ENCODE measurements around the gene LRFN3. TPM values are rescaled to one million over a fixed set of nuclear protein-coding genes. Genes with fewer than 3 reads are reported as not detected.

Gene LRFN3
- total RNA-seq, 1 experiment from 2014 or later = 20.6 TPM

DNA sequence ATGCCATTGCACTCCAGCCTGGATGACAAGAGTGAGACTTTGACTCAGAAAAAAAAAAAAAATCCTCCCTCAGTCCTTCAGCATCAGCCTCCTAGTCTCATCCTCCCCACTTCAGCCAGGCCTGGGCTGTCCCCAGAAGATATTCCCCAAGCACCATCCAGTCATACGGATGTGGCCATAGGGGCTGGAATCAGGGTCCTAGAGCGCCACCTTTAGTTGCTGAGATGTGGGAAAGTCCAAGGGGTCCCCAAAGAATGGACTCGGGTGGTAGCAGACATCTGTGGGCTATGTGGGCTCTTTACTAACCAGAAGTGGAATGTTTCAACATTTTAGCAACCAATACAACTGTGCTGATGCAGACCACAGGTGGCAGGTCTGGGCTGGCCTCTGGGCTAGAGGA, 25.0 kb upstream of the LRFN3 start:
- H3K36me3 Mint-ChIP-seq = no peaks in the 10 kb centered on the region
- no peaks in the 10 kb centered on the region for H3K9me3 Mint-ChIP-seq
- H3K27ac Mint-ChIP-seq = no peak overlapping the region
- TF ChIP-seq ZNF138 (CRISPR knock-in tag; conservative IDR thresholded peaks at IDR 0.05) (no peak), CTCF (IDR thresholded peaks at IDR 0.05) (0 out of 2 replicates have a peak, but pooled peaks have one; percentile 14)
- POLR2A ChIA-PET = no interaction called here
- ATAC-seq (peak; percentile 76), DNase-seq (ENCODE audit: low spot score) (peak; percentile 54)
- CTCF ChIA-PET = interaction anchor here (0.7 to 1.3 kb wide), 2 partner anchors 20 to 99 kb away, joined by 3 to 4 read pairs; no protein-coding TSS in a partner anchor
- H3K27me3 Mint-ChIP-seq (ENCODE audit: low read depth) = peaks cover 2% of the 10 kb centered on the region; the same call in 1 of the 2 replicates
- peaks cover 17% of the 10 kb centered on the region for H3K4me1 Mint-ChIP-seq
- H3K4me3 Mint-ChIP-seq = no peak overlapping the region

DNA sequence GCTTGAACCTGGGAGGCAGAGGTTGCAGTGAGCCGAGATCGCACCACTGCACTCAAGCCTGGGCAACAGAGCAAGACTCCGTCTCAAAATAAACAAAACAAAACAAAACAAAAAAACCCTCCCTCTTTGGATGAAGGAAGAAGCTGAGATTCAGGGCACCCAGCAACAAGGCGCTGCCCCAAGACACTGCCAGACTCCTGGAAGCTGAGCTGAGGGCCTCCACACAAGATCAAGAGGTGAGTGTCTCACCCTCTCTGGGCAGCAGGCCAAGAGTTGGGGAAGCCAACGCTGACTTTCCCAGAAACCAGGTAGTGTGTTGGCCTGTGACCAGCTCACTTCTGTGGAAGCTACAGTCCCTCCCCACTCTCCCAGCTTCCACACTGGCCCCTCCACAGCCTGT, 24.4 kb upstream of the LRFN3 start:
- no peaks in the 10 kb centered on the region for H3K9me3 Mint-ChIP-seq
- ATAC-seq (no peak), DNase-seq (ENCODE audit: low spot score) (no peak)
- H3K4me1 Mint-ChIP-seq = peaks cover 17% of the 10 kb centered on the region
- TF ChIP-seq MLX (CRISPR knock-in tag; IDR thresholded peaks at IDR 0.05) = no peak
- no peak for TF ChIP-seq NR1H2 (CRISPR knock-in tag; IDR thresholded peaks at IDR 0.05)
- H3K27ac Mint-ChIP-seq = no peak overlapping the region
- peaks cover 2% of the 10 kb centered on the region; the same call in 1 of the 2 replicates for H3K27me3 Mint-ChIP-seq (ENCODE audit: low read depth)
- H3K4me3 Mint-ChIP-seq = no peak overlapping the region
- no peaks in the 10 kb centered on the region for H3K36me3 Mint-ChIP-seq
- CTCF ChIA-PET = interaction anchor here (0.7 to 1.0 kb wide), 3 partner anchors 29 to 127 kb away, joined by 3 to 4 read pairs (median 3); no protein-coding TSS in a partner anchor
- POLR2A ChIA-PET = no interaction called here

DNA sequence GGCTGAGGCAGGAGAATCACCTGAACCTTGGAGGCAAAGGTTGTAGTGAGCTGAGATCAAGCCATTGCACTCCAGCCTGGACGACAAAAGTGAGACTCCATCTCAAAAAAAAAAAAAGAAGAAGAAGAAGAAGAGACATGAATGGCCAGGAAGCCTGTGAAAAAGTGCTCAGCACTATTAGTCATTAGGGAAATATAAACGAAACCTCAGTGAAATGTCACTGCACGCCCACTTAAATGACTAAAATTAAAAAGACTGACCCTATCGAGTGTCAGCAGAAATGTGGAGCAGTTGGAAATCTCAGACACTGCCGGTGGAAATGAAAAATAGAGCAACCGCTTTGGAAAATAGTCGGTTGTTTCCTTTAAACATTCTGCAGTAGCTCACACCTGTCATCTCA, 22.6 kb upstream of the LRFN3 start:
- Mint-ChIP-seq H3K4me1 (peaks cover 10% of the 10 kb centered on the region), H3K27me3 (ENCODE audit: low read depth) (peaks cover 4% of the 10 kb centered on the region; the same call in 1 of the 2 replicates), H3K9me3 (no peaks in the 10 kb centered on the region), H3K27ac (no peak overlapping the region), H3K36me3 (no peaks in the 10 kb centered on the region), H3K4me3 (no peak overlapping the region)
- POLR2A ChIA-PET = no interaction called here
- no peak for DNase-seq (ENCODE audit: low spot score)
- ATAC-seq = no peak
- TF ChIP-seq, protein P1, sequence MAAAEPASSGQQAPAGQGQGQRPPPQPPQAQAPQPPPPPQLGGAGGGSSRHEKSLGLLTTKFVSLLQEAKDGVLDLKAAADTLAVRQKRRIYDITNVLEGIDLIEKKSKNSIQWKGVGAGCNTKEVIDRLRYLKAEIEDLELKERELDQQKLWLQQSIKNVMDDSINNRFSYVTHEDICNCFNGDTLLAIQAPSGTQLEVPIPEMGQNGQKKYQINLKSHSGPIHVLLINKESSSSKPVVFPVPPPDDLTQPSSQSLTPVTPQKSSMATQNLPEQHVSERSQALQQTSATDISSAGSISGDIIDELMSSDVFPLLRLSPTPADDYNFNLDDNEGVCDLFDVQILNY (CRISPR knock-in tag; IDR thresholded peaks at IDR 0.05) = no peak
- no peak for TF ChIP-seq NR3C1 (CRISPR knock-in tag; conservative IDR thresholded peaks at IDR 0.05; ENCODE audit: low read depth)
- no peak for TF ChIP-seq MXD4 (CRISPR knock-in tag; IDR thresholded peaks at IDR 0.05; ENCODE audit: borderline replicate concordance)
- no peak for TF ChIP-seq CTCF (IDR thresholded peaks at IDR 0.05)
- TF ChIP-seq, protein P2, sequence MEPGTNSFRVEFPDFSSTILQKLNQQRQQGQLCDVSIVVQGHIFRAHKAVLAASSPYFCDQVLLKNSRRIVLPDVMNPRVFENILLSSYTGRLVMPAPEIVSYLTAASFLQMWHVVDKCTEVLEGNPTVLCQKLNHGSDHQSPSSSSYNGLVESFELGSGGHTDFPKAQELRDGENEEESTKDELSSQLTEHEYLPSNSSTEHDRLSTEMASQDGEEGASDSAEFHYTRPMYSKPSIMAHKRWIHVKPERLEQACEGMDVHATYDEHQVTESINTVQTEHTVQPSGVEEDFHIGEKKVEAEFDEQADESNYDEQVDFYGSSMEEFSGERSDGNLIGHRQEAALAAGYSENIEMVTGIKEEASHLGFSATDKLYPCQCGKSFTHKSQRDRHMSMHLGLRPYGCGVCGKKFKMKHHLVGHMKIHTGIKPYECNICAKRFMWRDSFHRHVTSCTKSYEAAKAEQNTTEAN (CRISPR knock-in tag; IDR thresholded peaks at IDR 0.05) = no peak
- TF ChIP-seq FOXP4 (CRISPR knock-in tag; IDR thresholded peaks at IDR 0.05) = no peak
- TF ChIP-seq NFYB (CRISPR knock-in tag; conservative IDR thresholded peaks at IDR 0.05; ENCODE audit: low read depth) = no peak
- no peak for TF ChIP-seq ZNF671 (CRISPR knock-in tag; IDR thresholded peaks at IDR 0.05)
- no peak for TF ChIP-seq TEAD4 (CRISPR knock-in tag; IDR thresholded peaks at IDR 0.05)
- CTCF ChIA-PET = interaction anchor here (0.6 kb wide), 1 partner anchor 307 kb away, joined by 4 read pairs; no protein-coding TSS in a partner anchor

All from WTC11 (cell line).